ENCODE results near the gene MYT1.
"Not testable (repeated sequence)": the region's sequence is repeated elsewhere in the genome, so short reads cannot be mapped to it uniquely, and the experiment has no call there.

The MYT1 gene

DNA sequence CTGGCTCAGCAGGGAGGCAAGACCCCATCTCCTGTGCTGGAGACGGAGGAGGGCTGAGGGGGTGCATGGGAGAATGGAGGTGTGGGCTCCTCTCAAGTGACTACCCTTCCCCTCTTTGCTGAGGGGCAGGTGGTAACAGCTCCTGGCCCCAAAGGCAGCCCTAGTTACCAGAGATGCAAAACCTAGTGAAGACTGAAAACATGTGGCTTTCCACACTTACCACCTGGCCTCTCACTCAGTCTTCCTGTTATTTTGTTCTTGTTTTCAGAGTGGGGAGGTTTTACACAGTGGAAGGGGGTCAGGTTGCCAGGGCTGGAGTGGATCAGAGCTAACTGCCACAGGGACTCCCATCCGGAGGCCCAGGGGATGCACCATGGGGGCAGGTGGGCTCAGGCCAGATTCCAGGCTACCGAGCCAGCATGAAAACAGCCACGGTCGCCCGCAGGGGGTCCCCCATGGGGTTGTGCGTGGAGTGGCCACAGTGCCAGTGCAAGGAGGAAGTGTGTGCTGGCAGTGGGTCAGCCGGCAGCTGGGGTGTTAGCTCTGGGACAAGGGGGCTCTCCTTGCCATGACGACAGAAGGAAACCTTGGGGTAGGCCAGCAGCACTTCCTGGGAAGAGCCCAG is 21.1 kb downstream of the MYT1 start:
- H3K9me2 ChIP-seq (replicated peaks; ENCODE audit: insufficient read depth, low read length): no peaks in the 10 kb centered on the region
- no peak overlapping the region for H3K4me2 ChIP-seq (ENCODE audit: low read depth, low read length)
- H3K79me2 ChIP-seq (ENCODE audit: low read length): no peaks in the 10 kb centered on the region
- H3K27ac ChIP-seq (ENCODE audit: low read length): no peak overlapping the region
- H3K4me3 ChIP-seq (ENCODE audit: low read length): no peak overlapping the region
- H4K20me1 ChIP-seq (ENCODE audit: insufficient read depth, low read length): no peaks in the 10 kb centered on the region
- no peak for TF ChIP-seq EZH2phosphoT487 (IDR thresholded peaks at IDR 0.05; ENCODE audit: low read length)
- TF ChIP-seq EZH2 (optimal IDR thresholded peaks at IDR 0.05; ENCODE audit: low read depth, low read length): no peak
- TF ChIP-seq CTCF (IDR thresholded peaks at IDR 0.05; ENCODE audit: low read length): no peak
- H3F3A ChIP-seq (ENCODE audit: insufficient read depth, low read length): no peaks in the 10 kb centered on the region
- H3K27me3 ChIP-seq (replicated peaks; ENCODE audit: insufficient read depth, low read length): peaks cover 99% of the 10 kb centered on the region
- H3K36me3 ChIP-seq (replicated peaks; ENCODE audit: insufficient read depth, low read length): no peaks in the 10 kb centered on the region
- H3K4me1 ChIP-seq (ENCODE audit: low read length): no peaks in the 10 kb centered on the region
- no peak for DNase-seq
- H3K9me3 ChIP-seq (replicated peaks; ENCODE audit: insufficient read depth, low read length): no peaks in the 10 kb centered on the region
- H2AFZ ChIP-seq (ENCODE audit: low read length): no peak overlapping the region
- H3K9ac ChIP-seq (ENCODE audit: low read length): no peak overlapping the region

DNA sequence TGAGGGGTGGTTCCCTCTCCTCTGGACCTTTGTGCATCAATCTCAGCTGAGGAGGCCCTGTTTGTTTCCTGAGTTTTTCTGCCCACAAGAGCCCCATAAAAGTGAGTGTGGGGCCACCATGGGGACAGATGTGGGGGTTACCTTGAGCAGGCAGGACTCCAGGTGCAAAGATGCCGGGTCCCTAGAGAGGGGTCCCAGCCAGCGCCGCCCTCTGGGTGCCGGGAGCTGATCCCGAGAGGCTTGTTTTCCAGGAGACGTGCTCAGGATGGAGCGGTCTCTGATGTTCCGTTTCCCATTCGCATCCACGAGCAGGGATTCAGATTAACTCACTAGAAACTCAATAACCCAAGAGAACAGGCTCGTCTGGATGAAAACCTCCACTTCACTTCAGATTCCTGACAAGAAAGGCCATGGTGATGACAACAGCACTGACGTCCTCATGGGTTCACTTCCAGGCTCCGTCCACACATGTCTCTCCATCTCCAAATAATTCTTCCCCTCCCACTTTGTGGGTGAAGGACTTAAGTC is 21.9 kb downstream of the MYT1 start:
- Histone ChIP-seq H4K20me1 (ENCODE audit: insufficient read depth, low read length) (no peaks in the 10 kb centered on the region), H3K4me2 (ENCODE audit: low read depth, low read length) (no peak overlapping the region), H3K4me3 (ENCODE audit: low read length) (no peak overlapping the region), H3K9me2 (replicated peaks; ENCODE audit: insufficient read depth, low read length) (no peaks in the 10 kb centered on the region), H3F3A (ENCODE audit: insufficient read depth, low read length) (no peaks in the 10 kb centered on the region), H3K27ac (ENCODE audit: low read length) (no peak overlapping the region), H3K79me2 (ENCODE audit: low read length) (no peaks in the 10 kb centered on the region), H3K9ac (ENCODE audit: low read length) (no peak overlapping the region), H3K36me3 (replicated peaks; ENCODE audit: insufficient read depth, low read length) (no peaks in the 10 kb centered on the region), H2AFZ (ENCODE audit: low read length) (no peak overlapping the region), H3K9me3 (replicated peaks; ENCODE audit: insufficient read depth, low read length) (no peaks in the 10 kb centered on the region), H3K27me3 (replicated peaks; ENCODE audit: insufficient read depth, low read length) (peaks cover 96% of the 10 kb centered on the region), H3K4me1 (ENCODE audit: low read length) (no peaks in the 10 kb centered on the region)
- TF ChIP-seq EZH2phosphoT487 (IDR thresholded peaks at IDR 0.05; ENCODE audit: low read length): no peak
- no peak for TF ChIP-seq EZH2 (optimal IDR thresholded peaks at IDR 0.05; ENCODE audit: low read depth, low read length)
- TF ChIP-seq CTCF (IDR thresholded peaks at IDR 0.05; ENCODE audit: low read length): no peak
- no peak for DNase-seq

GRCh38 chr20:64187213-64187612 is 23.0 kb downstream of the MYT1 start:
- H2AFZ ChIP-seq (ENCODE audit: low read length); H3K9me2 ChIP-seq (replicated peaks; ENCODE audit: insufficient read depth, low read length); DNase-seq; H3K9ac ChIP-seq (ENCODE audit: low read length); H3K4me1 ChIP-seq (ENCODE audit: low read length); H4K20me1 ChIP-seq (ENCODE audit: insufficient read depth, low read length); H3K79me2 ChIP-seq (ENCODE audit: low read length); H3K9me3 ChIP-seq (replicated peaks; ENCODE audit: insufficient read depth, low read length); H3K4me3 ChIP-seq (ENCODE audit: low read length); H3K27ac ChIP-seq (ENCODE audit: low read length); H3K36me3 ChIP-seq (replicated peaks; ENCODE audit: insufficient read depth, low read length); H3F3A ChIP-seq (ENCODE audit: insufficient read depth, low read length); H3K4me2 ChIP-seq (ENCODE audit: low read depth, low read length): not testable (repeated sequence)
- peaks cover 96% of the 10 kb centered on the region for H3K27me3 ChIP-seq (replicated peaks; ENCODE audit: insufficient read depth, low read length)

- Histone ChIP-seq H4K20me1 (ENCODE audit: insufficient read depth, low read length) (no peaks in the 10 kb centered on the region), H3K27ac (ENCODE audit: low read length) (no peak overlapping the region), H3K27me3 (replicated peaks; ENCODE audit: insufficient read depth, low read length) (peaks cover 96% of the 10 kb centered on the region), H3K4me3 (ENCODE audit: low read length) (no peak overlapping the region), H3F3A (ENCODE audit: insufficient read depth, low read length) (no peaks in the 10 kb centered on the region), H3K9ac (ENCODE audit: low read length) (no peak overlapping the region), H3K9me2 (replicated peaks; ENCODE audit: insufficient read depth, low read length) (no peaks in the 10 kb centered on the region), H3K4me1 (ENCODE audit: low read length) (no peaks in the 10 kb centered on the region), H2AFZ (ENCODE audit: low read length) (no peak overlapping the region), H3K36me3 (replicated peaks; ENCODE audit: insufficient read depth, low read length) (no peaks in the 10 kb centered on the region), H3K79me2 (ENCODE audit: low read length) (no peaks in the 10 kb centered on the region), H3K9me3 (replicated peaks; ENCODE audit: insufficient read depth, low read length) (no peaks in the 10 kb centered on the region), H3K4me2 (ENCODE audit: low read depth, low read length) (no peak overlapping the region)
- TF ChIP-seq EZH2phosphoT487 (IDR thresholded peaks at IDR 0.05; ENCODE audit: low read length) (no peak), EZH2 (optimal IDR thresholded peaks at IDR 0.05; ENCODE audit: low read depth, low read length) (no peak), CTCF (IDR thresholded peaks at IDR 0.05; ENCODE audit: low read length) (no peak)
- DNase-seq: no peak
Observed at GRCh38 chr20:64188091-64188490, 23.8 kb downstream of the MYT1 start.
